K562 (cell line): ENCODE results near the gene C2orf42. TPM values are rescaled to one million over a fixed set of nuclear protein-coding genes. Genes with fewer than 3 reads are reported as not detected.

Source experiments
- AFF1 ChIP-seq, 2 experiments: fragments of 450-650 bp; IDR thresholded peaks; 2 replicates each; pipeline ENCODE4 v1.6.1; 2018; ENCODE audit warnings: mild to moderate bottlenecking in 2 of 2, low read depth in 1 of 2; ENCODE audit not compliant: partially characterized antibody in 2 of 2
- ARHGAP35 ChIP-seq: fragments of 450-650 bp; IDR thresholded peaks from 2 replicates; pipeline ENCODE4 v1.6.1; 2018; ENCODE audit not compliant: partially characterized antibody
- CBX1 ChIP-seq: sonication (generic); IDR thresholded peaks from 2 replicates; pipeline ENCODE4 v1.6.1; 2016; ENCODE audit warnings: antibody characterized with exemption, low read depth, mild to moderate bottlenecking
- DIDO1 ChIP-seq: fragments of 450-650 bp; IDR thresholded peaks from 2 replicates; pipeline ENCODE4 v1.6.1; 2016; ENCODE audit warnings: low read depth, missing biosample characterization, missing genetic modification characterization
- E2F1 ChIP-seq: sonication (generic); formaldehyde crosslinking; IDR thresholded peaks from 2 replicates; pipeline ENCODE4 v1.8.1; 2023; ENCODE audit warnings: mild to moderate bottlenecking, missing genetic modification reagents, moderate library complexity
- ERF ChIP-seq: fragments of 450-650 bp; formaldehyde crosslinking; IDR thresholded peaks from 2 replicates; pipeline ENCODE4 v1.4.0; 2020; ENCODE audit warnings: mild to moderate bottlenecking, mixed read lengths
- HMG20B ChIP-seq: fragments of 250-450 bp; sonication (Bioruptor Pico); IDR thresholded peaks from 2 replicates; pipeline ENCODE4 v1.5.0; 2021; ENCODE audit warnings: mild to moderate bottlenecking
- MCM7 ChIP-seq, 2 experiments: fragments of 450-650 bp; IDR thresholded peaks; 2 replicates each; pipeline ENCODE4 v1.6.1; 2016 to 2018
- MECOM ChIP-seq: fragments of 250-450 bp; sonication (Bioruptor Pico); IDR thresholded peaks from 2 replicates; pipeline ENCODE4 v1.8.0; 2022; ENCODE audit warnings: inconsistent platforms
- NR3C1 ChIP-seq: sonication (generic); formaldehyde crosslinking; IDR thresholded peaks from 2 replicates; pipeline ENCODE4 v1.8.1; 2022; ENCODE audit warnings: missing genetic modification reagents
- SIRT6 ChIP-seq: IDR thresholded peaks from one replicate; pipeline ENCODE4 v1.6.1; 2012; ENCODE audit warnings: low read depth, mild to moderate bottlenecking, control low read depth, inconsistent platforms, low read length, moderate library complexity
- SMARCE1 ChIP-seq: fragments of 450-650 bp; IDR thresholded peaks from 2 replicates; pipeline ENCODE4 v1.7.1; 2016; ENCODE audit warnings: mild to moderate bottlenecking
- STAG1 ChIP-seq: sonication (generic); formaldehyde crosslinking; IDR thresholded peaks from 2 replicates; pipeline ENCODE4 v1.5.0; 2020; ENCODE audit warnings: missing genetic modification reagents, borderline replicate concordance
- ZFX ChIP-seq: sonication (generic); formaldehyde crosslinking; IDR thresholded peaks from 2 replicates; pipeline ENCODE4 v1.8.0; 2022; ENCODE audit warnings: mild to moderate bottlenecking, missing genetic modification reagents, moderate library complexity
- ZNF584 ChIP-seq: fragments of 200-800 bp; sonication (Bioruptor generic); IDR thresholded peaks from 2 replicates; pipeline ENCODE4 v1.6.1; 2016; ENCODE audit warnings: low read depth, mild to moderate bottlenecking, missing genetic modification characterization, missing compliant biosample characterization
- polyA plus RNA-seq, 8 experiments: library from polyadenylated mRNA; depleted of rRNA in 4 of 8; stranded (reverse) in 5 of 8; unstranded in 3 of 8; fragments of >200 nt; fragmentation: Nextera tagmentation in 2 of 8; fragmentation: Illumina TruSeq in 1 of 8; extraction: Ambion mirVana in 2 of 8; extraction: Trizol in 1 of 8; gene quantifications; 2 replicates each; pipeline versions ENCODE4 v1.2.1 to v1.2.3, GENCODE V29; 2011 to 2014; ENCODE audit warnings: inconsistent platforms in 1 of 8, missing spikeins in 1 of 8
- total RNA-seq, 7 experiments: library from RNA; depleted of rRNA in 6 of 7; stranded (reverse); fragments of >200 nt in 6 of 7; fragmentation: Illumina TruSeq in 2 of 7; extraction: Trizol in 2 of 7; gene quantifications; 2 replicates each; pipeline versions ENCODE4 v1.2.1 to v1.2.3, GENCODE V29; 2011 to 2021; ENCODE audit warnings: low replicate concordance in 1 of 7
- TF ChIP-seq, protein P1 (sequence below): fragments of 450-650 bp; conservative IDR thresholded peaks from 2 replicates; pipeline ENCODE4 v1.6.1; 2016; ENCODE audit warnings: missing genetic modification characterization, low read depth, mild to moderate bottlenecking, missing compliant biosample characterization, moderate library complexity
- TF ChIP-seq, protein P2 (sequence below): fragments of 450-650 bp; formaldehyde crosslinking; IDR thresholded peaks from 2 replicates; pipeline ENCODE4 v1.4.0; 2022; ENCODE audit warnings: missing genetic modification characterization
- TF ChIP-seq, protein P3 (sequence below): fragments of 250-450 bp; sonication (Bioruptor Pico); IDR thresholded peaks from 2 replicates; pipeline ENCODE4 v1.9.0; 2021; ENCODE audit warnings: mild to moderate bottlenecking, inconsistent platforms

C2orf42 gene
- total and polyA plus RNA-seq, 9 of the 15 experiments (the other 6 are each of a cell fraction or from before 2014, with no cell fraction given), result 4.6 to 10.9 (median 7.5) TPM

- TF ChIP-seq DIDO1 (no peak), AFF1 (IDR thresholded peaks at IDR 0.05; ENCODE audit: low read depth in 1 of 2, partially characterized antibody in 2 of 2) (no peak), ERF (peak; percentile 85), ZNF584 (CRISPR knock-in tag) (peak; percentile 64), SMARCE1 (no peak; the same call in 1 of the 2 replicates), E2F1 (CRISPR knock-in tag) (peak; percentile 99), ARHGAP35 (no peak), CBX1 (peak; percentile 8; the same call in 1 of the 2 replicates), STAG1 (CRISPR knock-in tag) (peak; percentile 88), HMG20B (CRISPR knock-in tag) (0 out of 2 replicates have a peak, but pooled peaks have one; percentile 38), SIRT6 (no peak), MCM7 (IDR thresholded peaks at IDR 0.05) (no peak), MECOM (CRISPR knock-in tag) (no peak), NR3C1 (no peak), ZFX (no peak)
- TF ChIP-seq, protein P1, sequence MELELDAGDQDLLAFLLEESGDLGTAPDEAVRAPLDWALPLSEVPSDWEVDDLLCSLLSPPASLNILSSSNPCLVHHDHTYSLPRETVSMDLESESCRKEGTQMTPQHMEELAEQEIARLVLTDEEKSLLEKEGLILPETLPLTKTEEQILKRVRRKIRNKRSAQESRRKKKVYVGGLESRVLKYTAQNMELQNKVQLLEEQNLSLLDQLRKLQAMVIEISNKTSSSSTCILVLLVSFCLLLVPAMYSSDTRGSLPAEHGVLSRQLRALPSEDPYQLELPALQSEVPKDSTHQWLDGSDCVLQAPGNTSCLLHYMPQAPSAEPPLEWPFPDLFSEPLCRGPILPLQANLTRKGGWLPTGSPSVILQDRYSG (tag), result peak; percentile 93
- TF ChIP-seq, protein P2, sequence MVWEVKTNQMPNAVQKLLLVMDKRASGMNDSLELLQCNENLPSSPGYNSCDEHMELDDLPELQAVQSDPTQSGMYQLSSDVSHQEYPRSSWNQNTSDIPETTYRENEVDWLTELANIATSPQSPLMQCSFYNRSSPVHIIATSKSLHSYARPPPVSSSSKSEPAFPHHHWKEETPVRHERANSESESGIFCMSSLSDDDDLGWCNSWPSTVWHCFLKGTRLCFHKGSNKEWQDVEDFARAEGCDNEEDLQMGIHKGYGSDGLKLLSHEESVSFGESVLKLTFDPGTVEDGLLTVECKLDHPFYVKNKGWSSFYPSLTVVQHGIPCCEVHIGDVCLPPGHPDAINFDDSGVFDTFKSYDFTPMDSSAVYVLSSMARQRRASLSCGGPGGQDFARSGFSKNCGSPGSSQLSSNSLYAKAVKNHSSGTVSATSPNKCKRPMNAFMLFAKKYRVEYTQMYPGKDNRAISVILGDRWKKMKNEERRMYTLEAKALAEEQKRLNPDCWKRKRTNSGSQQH (CRISPR knock-in tag), result 0 out of 2 replicates have a peak, but pooled peaks have one; percentile 25
- TF ChIP-seq, protein P3, sequence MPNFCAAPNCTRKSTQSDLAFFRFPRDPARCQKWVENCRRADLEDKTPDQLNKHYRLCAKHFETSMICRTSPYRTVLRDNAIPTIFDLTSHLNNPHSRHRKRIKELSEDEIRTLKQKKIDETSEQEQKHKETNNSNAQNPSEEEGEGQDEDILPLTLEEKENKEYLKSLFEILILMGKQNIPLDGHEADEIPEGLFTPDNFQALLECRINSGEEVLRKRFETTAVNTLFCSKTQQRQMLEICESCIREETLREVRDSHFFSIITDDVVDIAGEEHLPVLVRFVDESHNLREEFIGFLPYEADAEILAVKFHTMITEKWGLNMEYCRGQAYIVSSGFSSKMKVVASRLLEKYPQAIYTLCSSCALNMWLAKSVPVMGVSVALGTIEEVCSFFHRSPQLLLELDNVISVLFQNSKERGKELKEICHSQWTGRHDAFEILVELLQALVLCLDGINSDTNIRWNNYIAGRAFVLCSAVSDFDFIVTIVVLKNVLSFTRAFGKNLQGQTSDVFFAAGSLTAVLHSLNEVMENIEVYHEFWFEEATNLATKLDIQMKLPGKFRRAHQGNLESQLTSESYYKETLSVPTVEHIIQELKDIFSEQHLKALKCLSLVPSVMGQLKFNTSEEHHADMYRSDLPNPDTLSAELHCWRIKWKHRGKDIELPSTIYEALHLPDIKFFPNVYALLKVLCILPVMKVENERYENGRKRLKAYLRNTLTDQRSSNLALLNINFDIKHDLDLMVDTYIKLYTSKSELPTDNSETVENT, result peak; percentile 86; the same call in 1 of the 2 replicates
Observed at GRCh38 chr2:70142590-70143313, 48.1 kb downstream of the C2orf42 start (continued).
